Measurements from ENCODE around the gene PLEKHM2. TPM values are rescaled to one million over a fixed set of nuclear protein-coding genes. Genes with fewer than 3 reads are reported as not detected.
A peak's percentile ranks its signal among the peaks of the same experiment; 100 is the strongest.

PLEKHM2 gene
- total and polyA plus RNA-seq, 2 of the 8 experiments (the other 6 are each of a cell fraction or from before 2014, with no cell fraction given): 38.3 to 47.6 TPM

DNA sequence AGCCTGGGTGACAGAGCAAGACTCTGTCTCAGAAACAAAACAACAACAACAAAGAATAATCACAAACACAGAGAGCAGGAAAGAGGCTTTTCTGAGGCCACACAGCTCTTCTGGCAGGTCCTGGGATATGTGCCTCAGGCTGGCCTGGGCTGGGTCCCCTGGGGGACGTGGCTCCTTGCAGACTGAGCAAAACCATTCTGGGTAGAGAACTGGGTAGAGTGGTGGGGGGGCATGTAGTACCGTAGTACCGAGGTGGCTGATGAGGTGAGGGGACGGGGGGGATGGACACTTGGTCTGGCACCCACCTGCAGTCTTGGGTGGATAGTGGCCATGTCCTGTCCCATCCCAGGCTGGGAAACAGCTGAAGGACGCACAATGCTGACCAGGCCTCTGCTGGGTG lies 64.1 kb downstream of the PLEKHM2 start:
- WGBS, 2 experiments (ENCODE audit: extremely low coverage in 1 of 2, insufficient coverage in 1 of 2, insufficient read length in 1 of 2, insufficient replicate concordance in 2 of 2, low coverage in 1 of 2, low lambda C conversion rate in 2 of 2, missing lambda C conversion rate in 1 of 2): 83% methylated on average over 4 of the region's 5 CpGs; no CpG with 5 or more reads in 1 of the 2 experiments
- CTCF ChIA-PET (ENCODE audit: partially characterized antibody): interaction anchor here (0.6 to 1.2 kb wide), 5 partner anchors 9 to 158 kb away, joined by 3 to 4 read pairs (median 3); no protein-coding TSS in a partner anchor

More for the DNA sequence above, 64.1 kb downstream of the PLEKHM2 start:
- Histone ChIP-seq H4K8ac (ENCODE audit: extremely low read depth, insufficient read depth, low read length) (no peak overlapping the region), H2BK120ac (replicated peaks; ENCODE audit: low read depth, low read length) (no peak overlapping the region), H3K23ac (ENCODE audit: insufficient read length) (no peak overlapping the region), H3K36me3 (ENCODE audit: control insufficient read depth in 2 of 4, insufficient read depth in 4 of 4, low read length in 3 of 4) (no peaks in the 10 kb centered on the region), H2AFZ (ENCODE audit: low read length) (no peak overlapping the region), H3K18ac (ENCODE audit: extremely low read depth, low read length) (no peak overlapping the region), H3K4me1 (replicated peaks in 1 of 4; ENCODE audit: control insufficient read depth in 3 of 4, insufficient read depth in 4 of 4, low read length in 3 of 4) (peaks cover 0 to 7% (median 3%) of the 10 kb centered on the region in 4 experiments; a peak in 5 of 7 replicates), H4K5ac (ENCODE audit: insufficient read length, low read depth, low read length) (no peak overlapping the region), H3K4me3 (ENCODE audit: extremely low read depth in 1 of 4, insufficient read depth in 2 of 4, low read depth in 3 of 4, low read length in 4 of 4) (no peak overlapping the region), H2BK5ac (ENCODE audit: low read depth, low read length) (no peak overlapping the region; the same call in 1 of the 2 replicates), H3K4ac (replicated peaks; ENCODE audit: insufficient read length, low read depth, low read length) (no peak overlapping the region), H3K27ac (ENCODE audit: low read depth, low read length) (no peak overlapping the region), H3K23me2 (ENCODE audit: low read depth, low read length) (no peaks in the 10 kb centered on the region), H2BK20ac (ENCODE audit: low read length) (no peak overlapping the region), H2AK5ac (ENCODE audit: low read depth, low read length) (no peak overlapping the region), H4K20me1 (replicated peaks in 1 of 2; ENCODE audit: control insufficient read depth in 1 of 2, insufficient read depth in 2 of 2, low read length in 2 of 2) (no peaks in the 10 kb centered on the region), H3K56ac (replicated peaks; ENCODE audit: insufficient read length, low read depth, low read length) (no peak overlapping the region), H3K79me1 (ENCODE audit: low read depth, low read length) (no peaks in the 10 kb centered on the region), H3K9ac (replicated peaks in 1 of 4; ENCODE audit: extremely low read depth in 1 of 4, low read depth in 3 of 4, low read length in 3 of 4) (no peak overlapping the region), H2BK12ac (ENCODE audit: low read depth, low read length) (peak overlapping the region; percentile 60; the same call in 1 of the 2 replicates), H4K91ac (replicated peaks; ENCODE audit: insufficient read length, low read length) (no peak overlapping the region), H3K27me3 (replicated peaks in 1 of 4; ENCODE audit: control insufficient read depth in 3 of 4, extremely low read depth in 1 of 4, insufficient read depth in 3 of 4, low read length in 3 of 4) (no peaks in the 10 kb centered on the region), H3K14ac (ENCODE audit: insufficient read length) (no peak overlapping the region), H3K9me3 (ENCODE audit: insufficient read depth in 2 of 2, low read depth in 1 of 2, low read length in 1 of 2) (no peaks in the 10 kb centered on the region), H3K4me2 (ENCODE audit: insufficient read depth in 1 of 2, low read depth in 2 of 2, low read length in 2 of 2) (no peak overlapping the region), H3K79me2 (ENCODE audit: control insufficient read depth in 1 of 2, insufficient read depth in 2 of 2, low read length in 2 of 2) (no peaks in the 10 kb centered on the region), H2BK15ac (ENCODE audit: low read length) (no peak overlapping the region)
- POLR2A ChIA-PET (ENCODE audit: partially characterized antibody): interaction anchor here (0.9 to 3.3 kb wide), 7 partner anchors 8 to 161 kb away, joined by 3 to 14 read pairs (median 4); partner anchors contain the start of genes FBLIM1 and SLC25A34
- no peak for DNase-seq (ENCODE audit: low read depth in 1 of 2, low spot score in 2 of 2)
- no peak for TF ChIP-seq HDAC2 (IDR thresholded peaks at IDR 0.05; ENCODE audit: borderline replicate concordance in 1 of 2, low read depth in 2 of 2, low read length in 2 of 2)
- no peak for TF ChIP-seq TBP (IDR thresholded peaks at IDR 0.05; ENCODE audit: low read depth, low read length)
- no peak for TF ChIP-seq GABPA (IDR thresholded peaks at IDR 0.05; ENCODE audit: borderline replicate concordance, insufficient read depth, low read length)
- TF ChIP-seq YY1 (IDR thresholded peaks at IDR 0.05; ENCODE audit: low read depth, low read length): no peak
- TF ChIP-seq EGR1 (IDR thresholded peaks at IDR 0.05; ENCODE audit: borderline replicate concordance, low read depth, low read length): no peak
- TF ChIP-seq SRF (IDR thresholded peaks at IDR 0.05; ENCODE audit: low read depth, low read length): no peak
- no peak for TF ChIP-seq RFX5 (IDR thresholded peaks at IDR 0.05; ENCODE audit: borderline replicate concordance, low read depth, low read length)
- no peak for FAIRE-seq

Measured in H1 (cell line).